ENCODE data around the gene MTNR1A.
"Not testable (repeated sequence)": the region's sequence is repeated elsewhere in the genome, so short reads cannot be mapped to it uniquely, and the experiment has no call there.

The MTNR1A gene

GRCh38 chr4:186514271-186514950 is 41.0 kb downstream of the MTNR1A start:
- POLR2A ChIA-PET, result no interaction called here
- TF ChIP-seq, protein P1, sequence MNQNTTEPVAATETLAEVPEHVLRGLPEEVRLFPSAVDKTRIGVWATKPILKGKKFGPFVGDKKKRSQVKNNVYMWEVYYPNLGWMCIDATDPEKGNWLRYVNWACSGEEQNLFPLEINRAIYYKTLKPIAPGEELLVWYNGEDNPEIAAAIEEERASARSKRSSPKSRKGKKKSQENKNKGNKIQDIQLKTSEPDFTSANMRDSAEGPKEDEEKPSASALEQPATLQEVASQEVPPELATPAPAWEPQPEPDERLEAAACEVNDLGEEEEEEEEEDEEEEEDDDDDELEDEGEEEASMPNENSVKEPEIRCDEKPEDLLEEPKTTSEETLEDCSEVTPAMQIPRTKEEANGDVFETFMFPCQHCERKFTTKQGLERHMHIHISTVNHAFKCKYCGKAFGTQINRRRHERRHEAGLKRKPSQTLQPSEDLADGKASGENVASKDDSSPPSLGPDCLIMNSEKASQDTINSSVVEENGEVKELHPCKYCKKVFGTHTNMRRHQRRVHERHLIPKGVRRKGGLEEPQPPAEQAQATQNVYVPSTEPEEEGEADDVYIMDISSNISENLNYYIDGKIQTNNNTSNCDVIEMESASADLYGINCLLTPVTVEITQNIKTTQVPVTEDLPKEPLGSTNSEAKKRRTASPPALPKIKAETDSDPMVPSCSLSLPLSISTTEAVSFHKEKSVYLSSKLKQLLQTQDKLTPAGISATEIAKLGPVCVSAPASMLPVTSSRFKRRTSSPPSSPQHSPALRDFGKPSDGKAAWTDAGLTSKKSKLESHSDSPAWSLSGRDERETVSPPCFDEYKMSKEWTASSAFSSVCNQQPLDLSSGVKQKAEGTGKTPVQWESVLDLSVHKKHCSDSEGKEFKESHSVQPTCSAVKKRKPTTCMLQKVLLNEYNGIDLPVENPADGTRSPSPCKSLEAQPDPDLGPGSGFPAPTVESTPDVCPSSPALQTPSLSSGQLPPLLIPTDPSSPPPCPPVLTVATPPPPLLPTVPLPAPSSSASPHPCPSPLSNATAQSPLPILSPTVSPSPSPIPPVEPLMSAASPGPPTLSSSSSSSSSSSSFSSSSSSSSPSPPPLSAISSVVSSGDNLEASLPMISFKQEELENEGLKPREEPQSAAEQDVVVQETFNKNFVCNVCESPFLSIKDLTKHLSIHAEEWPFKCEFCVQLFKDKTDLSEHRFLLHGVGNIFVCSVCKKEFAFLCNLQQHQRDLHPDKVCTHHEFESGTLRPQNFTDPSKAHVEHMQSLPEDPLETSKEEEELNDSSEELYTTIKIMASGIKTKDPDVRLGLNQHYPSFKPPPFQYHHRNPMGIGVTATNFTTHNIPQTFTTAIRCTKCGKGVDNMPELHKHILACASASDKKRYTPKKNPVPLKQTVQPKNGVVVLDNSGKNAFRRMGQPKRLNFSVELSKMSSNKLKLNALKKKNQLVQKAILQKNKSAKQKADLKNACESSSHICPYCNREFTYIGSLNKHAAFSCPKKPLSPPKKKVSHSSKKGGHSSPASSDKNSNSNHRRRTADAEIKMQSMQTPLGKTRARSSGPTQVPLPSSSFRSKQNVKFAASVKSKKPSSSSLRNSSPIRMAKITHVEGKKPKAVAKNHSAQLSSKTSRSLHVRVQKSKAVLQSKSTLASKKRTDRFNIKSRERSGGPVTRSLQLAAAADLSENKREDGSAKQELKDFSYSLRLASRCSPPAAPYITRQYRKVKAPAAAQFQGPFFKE (tag by site-specific recombination; IDR thresholded peaks at IDR 0.05; ENCODE audit: borderline replicate concordance), result no peak
- TF ChIP-seq ZNF280D (tag by site-specific recombination; IDR thresholded peaks at IDR 0.05) (no peak), ZNF514 (tag by site-specific recombination; IDR thresholded peaks at IDR 0.05) (no peak), ZNF580 (tag by site-specific recombination; IDR thresholded peaks at IDR 0.05) (no peak), KLF17 (tag by site-specific recombination; IDR thresholded peaks at IDR 0.05) (no peak), ZNF639 (tag by site-specific recombination; IDR thresholded peaks at IDR 0.05) (no peak), ZNF488 (tag by site-specific recombination; IDR thresholded peaks at IDR 0.05) (no peak)
- Histone ChIP-seq H3K27ac (ENCODE audit: extremely low read depth, low read depth, low read length) (no peak overlapping the region), H3K36me3 (ENCODE audit: control insufficient read depth in 2 of 2, insufficient read depth in 1 of 2, low read length in 2 of 2) (no peaks in the 10 kb centered on the region), H3K4me3 (ENCODE audit: low read depth, low read length) (no peak overlapping the region), H3K4me1 (ENCODE audit: control insufficient read depth, insufficient read depth, low read length) (no peaks in the 10 kb centered on the region), H3K9me3 (ENCODE audit: control insufficient read depth, insufficient read depth, low read depth, low read length) (no peaks in the 10 kb centered on the region)
- CTCF ChIA-PET, result interaction anchor here (0.6 kb wide), 2 partner anchors 35 to 218 kb away, joined by 5 read pairs; no protein-coding TSS in a partner anchor

- H3K27ac ChIP-seq (ENCODE audit: extremely low read depth, low read depth, low read length); CTCF ChIA-PET; H3K36me3 ChIP-seq (ENCODE audit: control insufficient read depth in 2 of 2, insufficient read depth in 1 of 2, low read length in 2 of 2); POLR2A ChIA-PET; H3K4me1 ChIP-seq (ENCODE audit: control insufficient read depth, insufficient read depth, low read length); H3K4me3 ChIP-seq (ENCODE audit: low read depth, low read length); H3K9me3 ChIP-seq (ENCODE audit: control insufficient read depth, insufficient read depth, low read depth, low read length): not testable (repeated sequence)
These were observed 50.6 kb downstream of the MTNR1A start for GRCh38 chr4:186504771-186505170.
